Measurements from ENCODE around the gene PLIN5. TPM values are rescaled to one million over a fixed set of nuclear protein-coding genes. Genes with fewer than 3 reads are reported as not detected.

The PLIN5 gene
- total RNA-seq, 1 donor from 2014 or later, result 2.1 TPM

DNA sequence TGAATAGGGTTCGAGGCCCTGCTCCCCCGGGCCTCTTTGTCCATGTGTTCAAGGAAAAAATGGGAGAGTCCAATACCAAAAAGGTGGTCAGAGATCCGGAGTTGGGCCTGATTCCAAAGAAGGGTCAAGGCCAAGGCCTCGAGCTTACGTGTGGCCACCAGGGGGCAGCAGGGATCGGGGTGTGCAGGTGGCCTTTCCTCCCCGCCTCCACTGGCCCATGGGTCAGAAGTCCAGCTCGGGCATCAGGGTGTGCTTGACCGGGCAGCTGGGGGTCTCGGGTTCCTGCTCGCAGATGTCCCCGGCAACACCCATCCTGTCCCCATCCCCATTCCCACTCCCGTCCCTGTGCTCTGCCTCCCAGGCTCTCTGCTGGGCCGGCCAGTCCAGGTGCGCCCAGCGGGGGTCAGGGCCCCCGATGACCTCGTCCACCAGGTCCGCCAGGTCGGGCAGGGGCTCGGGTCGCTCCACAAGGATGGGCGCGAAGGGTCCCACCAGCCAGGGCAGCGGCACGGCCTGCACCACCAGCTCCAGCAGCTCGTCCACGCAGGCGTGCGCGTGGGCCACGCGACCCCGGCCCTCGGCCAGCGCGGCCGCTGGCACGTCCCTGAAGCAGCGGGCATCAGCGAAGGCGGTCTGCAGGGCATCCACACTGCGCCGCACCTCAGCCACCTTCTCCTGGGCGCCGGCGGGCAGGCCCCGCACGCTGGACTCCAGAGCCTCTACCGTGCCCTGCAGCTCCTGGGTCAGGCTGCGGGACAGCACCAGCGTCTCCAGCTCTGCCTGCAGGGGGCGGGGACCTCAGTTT, 11.5 kb downstream of the PLIN5 start:
- Histone ChIP-seq H3K9ac (ENCODE audit: low read depth in 1 of 3, low read length in 3 of 3) (no peak overlapping the region), H3K4me3 (ENCODE audit: low read length in 3 of 3) (no peak overlapping the region), H3K4me1 (ENCODE audit: control insufficient read depth in 3 of 3, insufficient read depth in 3 of 3, low read length in 3 of 3) (peaks cover 9 to 22% (median 16%) of the 10 kb centered on the region in 3 donors), H3K27ac (ENCODE audit: low read depth, low read length) (no peak overlapping the region), H3K27me3 (ENCODE audit: control insufficient read depth in 3 of 3, insufficient read depth in 3 of 3, low read length in 3 of 3) (no peaks in the 10 kb centered on the region), H3K36me3 (ENCODE audit: control insufficient read depth in 3 of 3, insufficient read depth in 3 of 3, low read length in 3 of 3) (peaks cover 0 to 28% (median 7%) of the 10 kb centered on the region in 3 donors), H3K9me3 (ENCODE audit: control insufficient read depth in 3 of 3, low read length in 3 of 3) (no peaks in the 10 kb centered on the region)

GRCh38 chr19:4522291-4523002, 12.6 kb downstream of the PLIN5 start:
- H3K9me3 ChIP-seq (ENCODE audit: control insufficient read depth in 3 of 3, low read length in 3 of 3), result no peaks in the 10 kb centered on the region
- no peak overlapping the region for H3K9ac ChIP-seq (ENCODE audit: low read depth in 1 of 3, low read length in 3 of 3)
- no peak overlapping the region for H3K27ac ChIP-seq (ENCODE audit: low read depth, low read length)
- peaks cover 9 to 32% (median 21%) of the 10 kb centered on the region in 3 donors for H3K4me1 ChIP-seq (ENCODE audit: control insufficient read depth in 3 of 3, insufficient read depth in 3 of 3, low read length in 3 of 3)
- H3K27me3 ChIP-seq (ENCODE audit: control insufficient read depth in 3 of 3, insufficient read depth in 3 of 3, low read length in 3 of 3), result peaks cover 0 to 2% (median 0%) of the 10 kb centered on the region in 3 donors
- H3K36me3 ChIP-seq (ENCODE audit: control insufficient read depth in 3 of 3, insufficient read depth in 3 of 3, low read length in 3 of 3), result peaks cover 0 to 31% (median 7%) of the 10 kb centered on the region in 3 donors
- no peak overlapping the region for H3K4me3 ChIP-seq (ENCODE audit: low read length in 3 of 3)

DNA sequence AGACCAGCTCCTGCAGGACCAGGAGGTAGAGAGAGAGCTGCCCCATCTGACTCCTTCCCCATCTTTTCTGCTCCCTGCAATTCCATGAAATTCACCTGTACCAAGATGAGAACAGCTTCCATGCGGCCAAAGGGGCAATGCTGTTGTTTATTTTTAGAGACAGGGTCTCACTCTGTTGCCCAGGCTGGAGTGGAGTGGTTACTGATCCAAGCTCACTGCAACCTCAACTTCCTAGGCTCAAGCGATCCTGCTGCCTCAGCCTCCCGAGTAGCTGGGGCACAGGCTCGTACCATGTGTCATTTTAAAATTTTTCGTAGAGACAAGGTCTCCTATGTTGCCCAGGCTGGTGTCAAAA, 13.2 kb downstream of the PLIN5 start:
- Histone ChIP-seq H3K27me3 (ENCODE audit: control insufficient read depth in 3 of 3, insufficient read depth in 3 of 3, low read length in 3 of 3) (peaks cover 0 to 2% (median 0%) of the 10 kb centered on the region in 3 donors), H3K9me3 (ENCODE audit: control insufficient read depth in 3 of 3, low read length in 3 of 3) (no peaks in the 10 kb centered on the region), H3K4me1 (ENCODE audit: control insufficient read depth in 3 of 3, insufficient read depth in 3 of 3, low read length in 3 of 3) (peaks cover 9 to 37% (median 23%) of the 10 kb centered on the region in 3 donors), H3K36me3 (ENCODE audit: control insufficient read depth in 3 of 3, insufficient read depth in 3 of 3, low read length in 3 of 3) (peaks cover 0 to 31% (median 7%) of the 10 kb centered on the region in 3 donors), H3K27ac (ENCODE audit: low read depth, low read length) (no peak overlapping the region), H3K4me3 (ENCODE audit: low read length in 3 of 3) (no peak overlapping the region), H3K9ac (ENCODE audit: low read depth in 1 of 3, low read length in 3 of 3) (no peak overlapping the region)

DNA sequence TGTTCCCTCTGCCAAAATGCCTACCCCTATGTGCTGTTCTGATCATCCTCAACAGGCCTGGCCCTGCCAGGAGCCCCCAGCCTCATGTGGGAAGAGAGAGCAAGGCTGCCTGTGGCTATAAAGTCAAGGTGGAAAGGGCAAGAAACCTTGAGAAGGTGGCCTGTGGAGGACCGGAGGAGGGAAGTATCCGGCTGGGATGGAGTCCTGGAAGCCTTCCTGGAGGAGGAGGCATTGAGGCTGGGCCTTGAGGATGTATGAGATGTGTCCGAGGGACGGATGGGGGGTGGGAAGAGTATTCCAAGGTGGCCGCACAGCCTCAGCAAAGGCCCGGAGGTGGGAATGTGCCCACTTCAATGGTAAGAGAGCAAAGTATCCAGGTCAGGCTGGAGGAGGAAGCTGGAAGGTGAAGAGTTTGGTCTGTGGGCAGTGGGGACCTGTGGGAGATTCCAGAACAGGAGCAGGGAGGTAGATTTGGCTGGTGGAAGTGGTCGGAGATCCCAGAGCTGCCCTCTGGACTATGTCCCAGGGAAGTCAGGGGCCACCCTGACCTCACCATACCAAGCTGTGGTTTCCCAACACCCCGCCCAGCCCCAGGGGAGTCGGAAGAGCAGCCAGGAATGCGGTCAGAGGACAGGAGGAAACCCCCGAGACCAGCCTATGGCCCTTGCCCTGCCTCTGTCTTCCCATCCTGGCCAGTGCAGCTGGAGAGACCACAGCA, 13.7 kb downstream of the PLIN5 start:
- H3K9me3 ChIP-seq (ENCODE audit: control insufficient read depth in 3 of 3, low read length in 3 of 3), result no peaks in the 10 kb centered on the region
- H3K9ac ChIP-seq (ENCODE audit: low read depth in 1 of 3, low read length in 3 of 3), result no peak overlapping the region
- H3K27ac ChIP-seq (ENCODE audit: low read depth, low read length), result no peak overlapping the region
- H3K36me3 ChIP-seq (ENCODE audit: control insufficient read depth in 3 of 3, insufficient read depth in 3 of 3, low read length in 3 of 3), result peaks cover 0 to 30% (median 7%) of the 10 kb centered on the region in 3 donors
- no peak overlapping the region for H3K4me3 ChIP-seq (ENCODE audit: low read length in 3 of 3)
- H3K4me1 ChIP-seq (ENCODE audit: control insufficient read depth in 3 of 3, insufficient read depth in 3 of 3, low read length in 3 of 3), result peaks cover 10 to 41% (median 25%) of the 10 kb centered on the region in 3 donors
- peaks cover 0 to 2% (median 0%) of the 10 kb centered on the region in 3 donors for H3K27me3 ChIP-seq (ENCODE audit: control insufficient read depth in 3 of 3, insufficient read depth in 3 of 3, low read length in 3 of 3)

DNA sequence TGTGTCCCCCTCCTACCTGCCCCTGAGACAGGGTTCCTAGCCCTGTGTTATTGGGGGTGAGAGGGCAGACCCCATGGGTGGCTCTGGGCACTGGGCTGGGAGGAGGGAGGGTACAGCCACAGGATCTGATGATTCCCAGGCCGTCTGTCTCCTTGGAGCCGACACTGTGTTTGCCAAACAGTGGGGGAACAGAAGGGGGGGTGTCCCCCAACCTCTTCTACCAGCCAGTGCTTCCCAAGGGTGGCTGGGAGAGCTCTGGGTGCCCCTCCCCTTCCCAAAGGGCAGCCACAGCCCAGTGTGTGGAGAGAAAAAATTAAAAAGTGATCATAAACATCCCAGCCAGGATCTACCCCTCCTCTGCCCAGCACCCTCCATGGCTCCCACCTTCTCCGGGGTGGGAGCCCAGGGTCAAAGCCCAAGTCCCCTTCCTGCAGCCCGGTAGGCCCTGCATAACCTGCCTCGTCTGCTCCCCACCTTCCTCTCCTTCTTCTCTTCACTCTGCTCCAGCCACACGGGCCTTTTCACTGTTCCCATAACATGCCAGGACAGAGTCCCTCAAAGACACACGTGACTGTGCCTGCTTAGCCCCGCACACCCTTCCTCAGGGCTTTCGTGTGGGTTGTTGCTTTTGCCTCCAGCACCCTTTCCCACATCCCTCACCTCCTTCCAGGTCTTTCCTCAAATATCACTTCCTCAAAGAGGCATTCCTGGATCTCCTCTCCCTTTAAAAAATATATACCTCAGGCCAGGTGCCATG, 15.3 kb downstream of the PLIN5 start:
- Histone ChIP-seq H3K27me3 (ENCODE audit: control insufficient read depth in 3 of 3, insufficient read depth in 3 of 3, low read length in 3 of 3) (peaks cover 0 to 2% (median 0%) of the 10 kb centered on the region in 3 donors), H3K27ac (ENCODE audit: low read depth, low read length) (peak overlapping the region; percentile 99), H3K4me1 (ENCODE audit: control insufficient read depth in 3 of 3, insufficient read depth in 3 of 3, low read length in 3 of 3) (peaks cover 17 to 51% (median 35%) of the 10 kb centered on the region in 3 donors), H3K4me3 (ENCODE audit: low read length in 3 of 3) (no peak overlapping the region), H3K36me3 (ENCODE audit: control insufficient read depth in 3 of 3, insufficient read depth in 3 of 3, low read length in 3 of 3) (peaks cover 3 to 27% (median 11%) of the 10 kb centered on the region in 3 donors), H3K9me3 (ENCODE audit: control insufficient read depth in 3 of 3, low read length in 3 of 3) (no peaks in the 10 kb centered on the region), H3K9ac (ENCODE audit: low read depth in 1 of 3, low read length in 3 of 3) (peak overlapping the region; percentile 19 to 98 (median 74))

- Histone ChIP-seq H3K4me1 (ENCODE audit: control insufficient read depth in 3 of 3, insufficient read depth in 3 of 3, low read length in 3 of 3) (peaks cover 17 to 52% (median 35%) of the 10 kb centered on the region in 3 donors), H3K27ac (ENCODE audit: low read depth, low read length) (peak overlapping the region; percentile 99), H3K9me3 (ENCODE audit: control insufficient read depth in 3 of 3, low read length in 3 of 3) (no peaks in the 10 kb centered on the region), H3K9ac (ENCODE audit: low read depth in 1 of 3, low read length in 3 of 3) (peak overlapping the region; percentile 19 to 98 (median 74)), H3K36me3 (ENCODE audit: control insufficient read depth in 3 of 3, insufficient read depth in 3 of 3, low read length in 3 of 3) (peaks cover 3 to 27% (median 11%) of the 10 kb centered on the region in 3 donors), H3K27me3 (ENCODE audit: control insufficient read depth in 3 of 3, insufficient read depth in 3 of 3, low read length in 3 of 3) (peaks cover 0 to 2% (median 0%) of the 10 kb centered on the region in 3 donors), H3K4me3 (ENCODE audit: low read length in 3 of 3) (peak overlapping the region in 2 of 3 donors; percentile 56 to 90)
Measured at GRCh38 chr19:4519172-4519496, 15.9 kb downstream of the PLIN5 start.

GRCh38 chr19:4518345-4519171, 16.5 kb downstream of the PLIN5 start, which contains the start of gene PLIN4:
Gene PLIN4, minus strand, starts transcription at chr19:4518486. Its CDS starts 214 bp downstream, at chr19:4518272.
- Histone ChIP-seq H3K27me3 (ENCODE audit: control insufficient read depth in 3 of 3, insufficient read depth in 3 of 3, low read length in 3 of 3) (peaks cover 0 to 2% (median 0%) of the 10 kb centered on the region in 3 donors), H3K9me3 (ENCODE audit: control insufficient read depth in 3 of 3, low read length in 3 of 3) (no peaks in the 10 kb centered on the region), H3K4me1 (ENCODE audit: control insufficient read depth in 3 of 3, insufficient read depth in 3 of 3, low read length in 3 of 3) (peaks cover 20 to 57% (median 41%) of the 10 kb centered on the region in 3 donors), H3K27ac (ENCODE audit: low read depth, low read length) (peak within 1 kb of the TSS; percentile 99), H3K36me3 (ENCODE audit: control insufficient read depth in 3 of 3, insufficient read depth in 3 of 3, low read length in 3 of 3) (peaks cover 7 to 33% (median 16%) of the 10 kb centered on the region in 3 donors), H3K9ac (ENCODE audit: low read depth in 1 of 3, low read length in 3 of 3) (peak within 1 kb of the TSS; percentile 93 to 98 (median 98)), H3K4me3 (ENCODE audit: low read length in 3 of 3) (peak within 1 kb of the TSS; percentile 87 to 90 (median 90))

- H3K27me3 ChIP-seq (ENCODE audit: control insufficient read depth in 3 of 3, insufficient read depth in 3 of 3, low read length in 3 of 3), result peaks cover 0 to 2% (median 0%) of the 10 kb centered on the region in 3 donors
- peaks cover 29 to 61% (median 45%) of the 10 kb centered on the region in 3 donors for H3K4me1 ChIP-seq (ENCODE audit: control insufficient read depth in 3 of 3, insufficient read depth in 3 of 3, low read length in 3 of 3)
- H3K9ac ChIP-seq (ENCODE audit: low read depth in 1 of 3, low read length in 3 of 3), result peak overlapping the region; percentile 93 to 98 (median 98)
- peak overlapping the region; percentile 87 to 90 (median 90) for H3K4me3 ChIP-seq (ENCODE audit: low read length in 3 of 3)
- H3K27ac ChIP-seq (ENCODE audit: low read depth, low read length), result peak overlapping the region; percentile 99
- H3K9me3 ChIP-seq (ENCODE audit: control insufficient read depth in 3 of 3, low read length in 3 of 3), result no peaks in the 10 kb centered on the region
- H3K36me3 ChIP-seq (ENCODE audit: control insufficient read depth in 3 of 3, insufficient read depth in 3 of 3, low read length in 3 of 3), result peaks cover 11 to 38% (median 26%) of the 10 kb centered on the region in 3 donors
Measured at GRCh38 chr19:4517451-4518057, 17.5 kb downstream of the PLIN5 start.

Measured in skeletal muscle tissue (tissue), 4 donors.